ENCODE results near the gene KRTAP9-9. TPM values are rescaled to one million over a fixed set of nuclear protein-coding genes. Genes with fewer than 3 reads are reported as not detected.
"Not testable (repeated sequence)": the region's sequence is repeated elsewhere in the genome, so short reads cannot be mapped to it uniquely, and the experiment has no call there.

The KRTAP9-9 gene
- not detected for total RNA-seq

GRCh38 chr17:41255381-41256290, at the start of gene KRTAP9-9:
Gene KRTAP9-9 (plus strand): TSS chr17:41255384.
- not testable (repeated sequence) for ATAC-seq; DNase-seq (ENCODE audit: low spot score)

- DNase-seq (ENCODE audit: low spot score) = no peak
Observed at GRCh38 chr17:41211845-41212466, 43.2 kb upstream of the KRTAP9-9 start.

GRCh38 chr17:41212524-41213169, 42.5 kb upstream of the KRTAP9-9 start:
- DNase-seq (ENCODE audit: low spot score) (no peak), ATAC-seq (no peak)

More at GRCh38 chr17:41211845-41212466, 43.2 kb upstream of the KRTAP9-9 start:
- no peak for ATAC-seq

GRCh38 chr17:41215681-41216080, 39.5 kb upstream of the KRTAP9-9 start:
- no peak for ATAC-seq
- DNase-seq (ENCODE audit: low spot score) = no peak

GRCh38 chr17:41223821-41224220, 31.4 kb upstream of the KRTAP9-9 start:
- ATAC-seq (no peak), DNase-seq (ENCODE audit: low spot score) (no peak)

- DNase-seq (ENCODE audit: low spot score) (no peak), ATAC-seq (no peak)
Observed at GRCh38 chr17:41226051-41226450, 29.1 kb upstream of the KRTAP9-9 start.

- not testable (repeated sequence) for DNase-seq (ENCODE audit: low spot score); ATAC-seq
Observed at GRCh38 chr17:41226598-41227095, 28.5 kb upstream of the KRTAP9-9 start, which contains the start of gene KRTAP9-2. Gene KRTAP9-2 (plus strand): TSS chr17:41226648. CDS start chr17:41226655, 7 bp downstream.

GRCh38 chr17:41230094-41230493, 25.1 kb upstream of the KRTAP9-9 start:
- ATAC-seq = no peak
- no peak for DNase-seq (ENCODE audit: low spot score)

GRCh38 chr17:41231731-41232130, 23.5 kb upstream of the KRTAP9-9 start:
- ATAC-seq (no peak), DNase-seq (ENCODE audit: low spot score) (no peak)

GRCh38 chr17:41232399-41233105, 22.6 kb upstream of the KRTAP9-9 start, which contains the start of gene KRTAP9-3:
Gene KRTAP9-3 (plus strand): TSS chr17:41232449. CDS start chr17:41232502, 53 bp downstream.
- DNase-seq (ENCODE audit: low spot score); ATAC-seq: not testable (repeated sequence)

- not testable (repeated sequence) for ATAC-seq
Observed at GRCh38 chr17:41237116-41237515, 18.1 kb upstream of the KRTAP9-9 start.

GRCh38 chr17:41237949-41238437, 17.2 kb upstream of the KRTAP9-9 start, which contains the start of gene KRTAP9-8:
Gene KRTAP9-8 (plus strand): TSS chr17:41237999. CDS start chr17:41238052, 53 bp downstream.
- ATAC-seq; DNase-seq (ENCODE audit: low spot score): not testable (repeated sequence)

More at GRCh38 chr17:41237116-41237515, 18.1 kb upstream of the KRTAP9-9 start:
- DNase-seq (ENCODE audit: low spot score) = not testable (repeated sequence)

GRCh38 chr17:41246995-41247787, 8.0 kb upstream of the KRTAP9-9 start:
- ATAC-seq; DNase-seq (ENCODE audit: low spot score): not testable (repeated sequence)

GRCh38 chr17:41249637-41250240, 5.4 kb upstream of the KRTAP9-9 start, which contains the start of gene KRTAP9-4:
Gene KRTAP9-4 (plus strand): TSS chr17:41249687. CDS start chr17:41249721, 34 bp downstream.
- DNase-seq (ENCODE audit: low spot score); ATAC-seq: not testable (repeated sequence)

- ATAC-seq = no peak
- DNase-seq (ENCODE audit: low spot score) = no peak
Observed at GRCh38 chr17:41251261-41251660, 3.9 kb upstream of the KRTAP9-9 start.

- DNase-seq (ENCODE audit: low spot score) (no peak), ATAC-seq (no peak)
Observed at GRCh38 chr17:41254861-41255260, 323 bp upstream of the KRTAP9-9 start.

GRCh38 chr17:41256291-41256685, 1.1 kb downstream of the KRTAP9-9 start:
- no peak for DNase-seq (ENCODE audit: low spot score)

GRCh38 chr17:41258406-41258805, 3.2 kb downstream of the KRTAP9-9 start:
- ATAC-seq (no peak), DNase-seq (ENCODE audit: low spot score) (no peak)

More at GRCh38 chr17:41256291-41256685, 1.1 kb downstream of the KRTAP9-9 start:
- ATAC-seq = no peak
